ENCODE results near the gene GJA1. TPM values are rescaled to one million over a fixed set of nuclear protein-coding genes. Genes with fewer than 3 reads are reported as not detected.
"Not testable (repeated sequence)": the region's sequence is repeated elsewhere in the genome, so short reads cannot be mapped to it uniquely, and the experiment has no call there.

Gene GJA1
- total RNA-seq, 1 experiment from 2014 or later, result 103 TPM

DNA sequence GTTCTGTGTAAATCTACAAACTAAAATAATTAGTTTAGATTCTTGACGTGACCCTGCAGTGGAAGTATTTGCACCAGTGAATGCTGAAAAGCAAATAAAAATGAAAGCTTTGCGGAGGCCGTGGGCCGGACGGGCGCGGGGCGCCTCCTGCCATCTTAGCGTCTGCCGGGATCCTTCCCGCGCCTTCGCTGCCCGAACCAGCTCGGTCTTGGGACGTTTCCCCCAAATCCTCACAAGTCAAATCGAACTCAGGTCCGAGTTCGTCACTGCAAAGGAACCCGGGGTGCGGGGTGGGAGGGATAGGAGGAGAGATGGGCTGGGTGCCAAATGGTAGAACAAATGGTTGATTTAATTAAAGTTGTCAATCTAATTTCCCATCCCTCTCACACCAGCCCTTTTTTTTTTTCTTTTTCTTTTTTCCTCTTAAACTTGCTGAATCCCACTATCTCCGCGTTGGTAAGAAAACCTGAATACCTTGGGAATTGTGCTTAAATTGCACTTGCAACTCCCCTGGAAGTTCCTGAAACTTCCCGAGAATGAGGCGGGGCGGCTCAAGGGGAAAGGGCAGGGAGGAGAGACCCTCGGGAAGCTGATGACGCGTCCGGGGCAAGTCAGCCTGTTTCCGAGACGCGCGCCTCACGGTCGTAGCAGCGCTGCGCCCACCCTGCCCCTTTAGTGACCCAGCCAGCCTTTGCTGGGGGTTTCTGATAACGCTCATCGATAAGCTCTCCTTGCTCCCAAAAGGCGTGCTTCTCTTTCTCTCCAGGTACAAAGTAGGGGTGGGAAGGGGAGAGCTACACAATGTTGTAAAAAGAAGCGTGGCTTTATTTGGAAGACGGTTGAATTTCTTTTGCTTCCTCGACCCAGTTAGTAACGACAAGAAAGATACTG, 1.8 kb downstream of the GJA1 start:
- peak; percentile 75 for DNase-seq (ENCODE audit: low read depth)

GRCh38 chr6:121437851-121438651, 2.6 kb downstream of the GJA1 start:
- peak; percentile 48 for DNase-seq (ENCODE audit: low read depth)

DNA sequence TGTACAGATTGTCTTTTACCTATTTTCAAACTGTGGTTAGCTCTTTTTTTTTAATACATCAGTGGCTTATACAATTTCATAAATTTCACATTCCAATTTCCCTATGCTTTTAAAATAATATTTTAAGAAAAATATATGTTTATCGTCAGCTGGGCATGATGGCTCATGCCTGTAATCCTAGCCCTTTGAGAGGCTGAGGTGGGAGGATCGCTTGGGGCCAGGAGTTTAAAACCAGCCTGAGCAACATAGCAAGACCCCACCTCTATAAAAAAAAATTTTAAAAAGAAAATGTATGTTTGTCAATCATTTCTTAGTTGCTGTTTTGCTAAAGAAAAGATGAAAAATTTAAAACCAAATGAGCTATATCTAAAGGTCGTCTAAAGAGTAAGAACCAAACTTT, 3.4 kb downstream of the GJA1 start:
- no peak for DNase-seq (ENCODE audit: low read depth)

GRCh38 chr6:121439475-121439874, 4.0 kb downstream of the GJA1 start:
- no peak for DNase-seq (ENCODE audit: low read depth)

DNA sequence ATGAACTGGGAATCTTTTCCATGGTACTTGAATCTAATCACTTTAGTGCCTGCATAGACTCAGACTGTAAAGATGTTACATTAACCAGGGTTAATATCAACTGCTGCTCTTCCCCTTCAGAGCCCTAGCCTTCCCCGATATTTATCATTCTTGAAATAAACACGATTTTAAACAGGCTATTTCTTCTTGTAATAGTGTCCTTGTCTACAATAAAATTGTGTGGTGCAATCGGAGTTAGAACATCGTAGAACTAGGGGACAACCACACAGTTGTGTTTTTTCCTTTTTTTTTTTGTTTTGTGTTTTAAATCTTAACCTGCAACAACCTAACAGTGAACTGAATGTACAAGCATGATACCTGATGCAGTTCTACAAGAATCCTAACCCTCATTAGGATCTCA, 4.5 kb downstream of the GJA1 start:
- DNase-seq (ENCODE audit: low read depth), result no peak

- no peak for DNase-seq (ENCODE audit: low read depth)
Observed at GRCh38 chr6:121441477-121441876, 6.0 kb downstream of the GJA1 start.

DNA sequence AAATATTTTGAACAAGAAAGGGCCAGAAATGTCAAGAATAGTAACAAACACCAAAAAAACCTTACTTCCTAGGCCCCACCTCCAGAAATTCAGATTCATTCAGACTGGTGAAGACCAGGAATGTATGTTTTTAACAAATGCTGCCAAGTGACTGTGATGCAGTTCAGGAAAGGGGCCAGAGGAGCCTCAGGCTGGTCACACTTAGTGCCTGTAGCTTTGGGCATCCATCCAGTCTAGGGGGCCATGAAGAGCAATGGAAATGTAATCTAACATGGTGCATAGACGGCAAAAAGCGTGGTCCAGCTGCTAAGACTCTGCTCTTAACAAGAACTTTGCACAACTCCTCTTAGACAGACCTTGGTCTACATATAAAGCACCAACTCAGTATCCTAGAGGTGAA, 7.1 kb downstream of the GJA1 start:
- no peak for DNase-seq (ENCODE audit: low read depth)

DNA sequence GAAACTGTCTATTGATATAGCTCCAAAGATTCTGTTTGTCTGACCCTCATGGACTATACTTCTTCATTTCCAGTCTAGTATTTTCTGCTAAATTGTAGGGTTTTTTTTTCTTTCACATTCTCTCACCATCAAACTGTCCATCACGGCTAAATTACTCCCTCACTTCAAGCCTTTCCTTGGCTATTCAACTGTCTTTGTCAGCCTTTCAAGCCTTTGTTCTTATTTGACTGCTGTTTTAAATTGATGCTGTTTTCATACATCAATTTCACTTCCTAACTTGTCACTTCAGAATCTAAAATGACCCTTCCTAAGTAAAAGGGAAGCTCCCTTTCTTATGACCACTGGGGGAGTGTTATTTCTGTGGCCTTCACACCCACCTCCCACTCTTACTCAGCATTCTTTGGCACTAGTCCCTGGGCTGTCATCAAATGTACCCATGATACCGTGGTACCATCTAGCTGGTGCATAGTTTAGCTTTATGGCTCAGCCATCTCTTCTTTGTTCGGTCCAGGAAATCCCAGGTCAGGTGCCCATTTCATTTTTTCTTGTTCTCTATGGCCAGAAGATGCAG, 8.6 kb downstream of the GJA1 start:
- DNase-seq (ENCODE audit: low read depth), result peak; percentile 39

- DNase-seq (ENCODE audit: low read depth), result not testable (repeated sequence)
Observed at GRCh38 chr6:121446705-121447104, 11.3 kb downstream of the GJA1 start.

DNA sequence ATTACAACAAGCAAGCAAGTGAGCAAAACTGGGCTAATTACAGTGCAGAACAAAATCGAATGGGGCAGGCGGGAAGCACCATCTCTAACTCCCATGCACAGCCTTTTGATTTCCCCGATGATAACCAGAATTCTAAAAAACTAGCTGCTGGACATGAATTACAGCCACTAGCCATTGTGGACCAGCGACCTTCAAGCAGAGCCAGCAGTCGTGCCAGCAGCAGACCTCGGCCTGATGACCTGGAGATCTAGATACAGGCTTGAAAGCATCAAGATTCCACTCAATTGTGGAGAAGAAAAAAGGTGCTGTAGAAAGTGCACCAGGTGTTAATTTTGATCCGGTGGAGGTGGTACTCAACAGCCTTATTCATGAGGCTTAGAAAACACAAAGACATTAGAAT, 12.3 kb downstream of the GJA1 start:
- not testable (repeated sequence) for DNase-seq (ENCODE audit: low read depth)

- not testable (repeated sequence) for DNase-seq (ENCODE audit: low read depth)
Observed at GRCh38 chr6:121448528-121448927, 13.1 kb downstream of the GJA1 start.

DNA sequence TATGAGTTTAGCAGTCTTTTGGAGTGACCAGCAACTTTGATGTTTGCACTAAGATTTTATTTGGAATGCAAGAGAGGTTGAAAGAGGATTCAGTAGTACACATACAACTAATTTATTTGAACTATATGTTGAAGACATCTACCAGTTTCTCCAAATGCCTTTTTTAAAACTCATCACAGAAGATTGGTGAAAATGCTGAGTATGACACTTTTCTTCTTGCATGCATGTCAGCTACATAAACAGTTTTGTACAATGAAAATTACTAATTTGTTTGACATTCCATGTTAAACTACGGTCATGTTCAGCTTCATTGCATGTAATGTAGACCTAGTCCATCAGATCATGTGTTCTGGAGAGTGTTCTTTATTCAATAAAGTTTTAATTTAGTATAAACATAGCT, 13.9 kb downstream of the GJA1 start:
- no peak for DNase-seq (ENCODE audit: low read depth)

- DNase-seq (ENCODE audit: low read depth), result no peak
Observed at GRCh38 chr6:121450242-121450641, 14.8 kb downstream of the GJA1 start.

DNA sequence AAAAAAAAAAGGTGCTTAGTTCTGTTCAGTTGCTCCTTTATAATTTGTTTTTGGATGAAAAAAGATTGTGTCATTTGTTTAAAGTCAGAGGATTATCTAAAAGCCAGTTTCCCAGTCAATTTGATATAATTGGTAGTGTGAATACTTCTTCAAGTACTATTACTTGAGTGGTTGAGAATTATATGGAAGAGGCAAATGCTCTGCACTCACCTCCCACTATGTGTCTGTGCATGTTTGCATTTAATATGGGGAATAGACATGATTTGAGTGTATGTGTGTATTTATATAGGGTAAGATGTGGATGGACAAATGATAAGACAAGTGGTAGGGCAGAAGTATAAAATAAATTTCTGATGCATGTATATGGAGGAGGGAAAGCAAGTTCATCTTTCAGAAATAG, 15.8 kb downstream of the GJA1 start:
- no peak for DNase-seq (ENCODE audit: low read depth)

DNA sequence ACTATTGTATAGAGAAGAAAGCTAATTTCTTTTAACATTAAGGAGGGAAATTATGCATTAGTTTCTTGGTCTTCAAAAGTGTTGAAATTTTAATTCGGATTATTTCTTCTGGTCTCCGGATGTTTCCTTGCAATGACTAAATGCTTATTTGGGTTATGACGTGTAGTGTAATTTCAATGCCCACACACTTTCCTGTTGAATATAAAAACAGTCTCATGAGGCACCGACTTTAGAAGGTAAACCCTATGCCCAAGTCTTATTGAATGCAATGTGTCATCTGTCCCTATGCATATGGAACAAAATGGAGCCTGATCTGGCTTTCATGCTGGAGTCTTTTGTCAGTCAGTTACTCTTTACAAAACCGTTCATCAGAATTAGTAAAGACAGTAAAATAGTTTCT, 17.7 kb downstream of the GJA1 start:
- DNase-seq (ENCODE audit: low read depth), result peak; percentile 16

DNA sequence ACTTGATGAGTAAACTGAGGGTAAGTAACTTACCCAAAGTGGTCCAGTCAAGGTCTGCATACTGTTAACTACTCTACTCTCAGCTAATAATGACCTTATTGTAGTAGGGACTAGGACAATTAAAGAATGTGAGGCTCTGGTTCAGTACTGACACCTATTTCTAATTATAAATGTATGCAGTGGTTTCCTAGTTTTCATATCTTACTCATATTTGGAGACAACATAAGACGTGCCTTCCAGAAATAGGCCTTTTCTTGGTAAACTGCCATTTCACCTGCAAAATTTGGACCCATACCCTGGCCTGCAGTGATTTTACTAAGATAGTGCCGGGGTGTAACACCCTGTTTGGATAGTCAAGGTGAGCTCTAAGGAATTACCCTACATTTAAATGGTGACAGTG, 24.7 kb downstream of the GJA1 start:
- DNase-seq (ENCODE audit: low read depth), result no peak

GRCh38 chr6:121463087-121463486, 27.6 kb downstream of the GJA1 start:
- no peak for DNase-seq (ENCODE audit: low read depth)

- no peak for DNase-seq (ENCODE audit: low read depth)
Observed at GRCh38 chr6:121465101-121465500, 29.7 kb downstream of the GJA1 start.

DNA sequence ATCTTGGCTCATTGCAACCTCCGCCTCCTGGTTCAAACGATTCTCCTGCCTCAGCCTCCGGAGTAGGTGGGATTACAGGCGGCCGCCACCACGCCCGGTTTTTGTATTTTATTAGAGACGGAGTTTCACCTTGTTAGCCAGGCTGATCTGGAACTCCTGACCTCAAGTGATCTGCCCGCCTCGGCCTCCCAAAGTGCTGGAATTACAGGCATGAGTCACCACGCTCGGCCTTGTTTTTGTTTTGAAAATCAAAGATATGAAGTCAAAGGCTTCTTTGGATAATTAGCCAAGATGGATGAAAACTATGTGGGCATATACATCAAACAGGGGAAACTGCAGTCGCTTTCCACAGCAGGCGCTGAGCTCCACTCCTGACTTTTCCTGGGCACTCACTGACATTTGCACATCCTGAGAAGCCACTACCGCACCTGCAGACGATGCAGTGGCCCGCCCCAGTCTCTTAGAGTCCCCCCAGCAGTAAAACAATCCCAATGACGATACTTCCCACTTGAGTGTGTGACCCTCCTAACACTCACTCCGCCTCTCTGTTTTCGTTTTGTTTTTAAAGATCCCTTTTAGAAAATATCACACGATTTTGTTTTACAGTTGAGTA, 44.1 kb downstream of the GJA1 start:
- DNase-seq (ENCODE audit: low read depth), result peak; percentile 10

DNA sequence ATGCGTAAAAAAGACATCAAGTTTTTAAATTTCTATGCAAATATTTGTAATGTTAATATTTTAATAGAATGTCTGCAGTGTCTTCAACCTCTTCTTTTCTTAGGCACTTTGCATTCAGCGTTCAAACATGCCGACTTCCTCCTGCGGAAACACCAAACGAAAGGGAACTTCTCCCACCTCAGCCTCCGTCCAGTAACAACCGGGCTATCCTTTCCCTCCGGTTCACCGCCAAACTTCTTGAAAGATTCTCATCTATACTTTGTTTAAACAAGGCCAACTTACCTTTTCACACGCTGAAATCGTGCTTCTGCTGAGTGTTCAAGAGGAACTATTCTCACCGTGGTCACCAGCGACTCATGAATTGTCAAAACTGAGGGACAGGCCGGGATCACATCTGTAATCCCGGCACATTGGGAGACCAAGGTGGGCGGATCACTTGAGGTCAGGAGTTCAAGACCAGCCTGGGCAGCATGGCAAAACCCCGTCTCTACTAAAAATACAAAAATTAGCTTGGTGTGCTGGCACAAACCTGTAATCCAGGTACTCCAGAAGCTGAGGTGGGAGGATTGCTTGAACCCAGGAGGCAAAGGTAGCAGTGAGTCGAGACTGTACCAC, 44.8 kb downstream of the GJA1 start:
- peak; percentile 11 for DNase-seq (ENCODE audit: low read depth)

GRCh38 chr6:121482004-121482693, 46.7 kb downstream of the GJA1 start:
- DNase-seq (ENCODE audit: low read depth), result peak; percentile 76
